K562 (cell line): Measurements from ENCODE around the gene ANXA1. TPM values are rescaled to one million over a fixed set of nuclear protein-coding genes. Genes with fewer than 3 reads are reported as not detected.

Experiments
- AFF1 ChIP-seq, 2 experiments: fragments of 450-650 bp; IDR thresholded peaks; 2 replicates each; pipeline ENCODE4 v1.6.1; 2018; ENCODE audit warnings: mild to moderate bottlenecking in 2 of 2, low read depth in 1 of 2; ENCODE audit not compliant: partially characterized antibody in 2 of 2
- ATF3 ChIP-seq, 2 experiments: fragments of 450-650 bp in 1 of 2; sonication (generic) in 1 of 2; formaldehyde crosslinking in 1 of 2; IDR thresholded peaks in 1 of 2; conservative IDR thresholded peaks in 1 of 2; 2 replicates each; pipeline versions ENCODE4 v1.6.1 to v1.8.1; 2016 to 2023; ENCODE audit warnings: mild to moderate bottlenecking in 2 of 2, moderate library complexity in 2 of 2, inconsistent platforms in 1 of 2, missing genetic modification reagents in 1 of 2
- BRD9 ChIP-seq: fragments of 450-650 bp; IDR thresholded peaks from 2 replicates; pipeline ENCODE4 v1.6.1; 2018; ENCODE audit warnings: low read depth; ENCODE audit not compliant: partially characterized antibody
- CC2D1A ChIP-seq: fragments of 450-650 bp; IDR thresholded peaks from 2 replicates; pipeline ENCODE4 v1.6.1; 2017; ENCODE audit warnings: mild to moderate bottlenecking
- CCAR2 ChIP-seq: fragments of 200-400 bp; formaldehyde crosslinking; IDR thresholded peaks from 2 replicates; pipeline ENCODE4 v1.6.1; 2017; ENCODE audit warnings: mild to moderate bottlenecking, low read depth, low read length
- CREBBP ChIP-seq: IDR thresholded peaks from one replicate; pipeline ENCODE4 v1.6.1; 2012; ENCODE audit warnings: low read depth, mild to moderate bottlenecking, control low read depth, inconsistent platforms, low read length
- EP400 ChIP-seq: fragments of 450-650 bp; IDR thresholded peaks from 2 replicates; pipeline ENCODE4 v1.6.1; 2017; ENCODE audit warnings: antibody characterized with exemption, mild to moderate bottlenecking, moderate library complexity
- KAT2B ChIP-seq: IDR thresholded peaks from one replicate; pipeline ENCODE4 v1.6.1; 2012; ENCODE audit warnings: low read depth, mild to moderate bottlenecking, control low read depth, inconsistent platforms, low read length, moderate library complexity
- LEF1 ChIP-seq: fragments of 450-650 bp; IDR thresholded peaks from 2 replicates; pipeline ENCODE4 v1.6.1; 2016; ENCODE audit warnings: mild to moderate bottlenecking
- NCOA2 ChIP-seq, 2 experiments: fragments of 450-650 bp; IDR thresholded peaks; 2 replicates each; pipeline ENCODE4 v1.6.1; 2018; ENCODE audit warnings: mild to moderate bottlenecking in 2 of 2, moderate library complexity in 1 of 2; ENCODE audit not compliant: partially characterized antibody in 2 of 2
- NFE2 ChIP-seq: IDR thresholded peaks from 2 replicates; pipeline ENCODE4 v1.6.1; 2014; ENCODE audit warnings: antibody characterized with exemption, low read depth
- NFRKB ChIP-seq: fragments of 450-650 bp; IDR thresholded peaks from 2 replicates; pipeline ENCODE4 v1.6.1; 2016; ENCODE audit warnings: low read depth
- RNF2 ChIP-seq: sonication (generic); IDR thresholded peaks from 2 replicates; pipeline ENCODE4 v1.6.1; 2016
- SMARCC2 ChIP-seq: fragments of 450-650 bp; IDR thresholded peaks from 2 replicates; pipeline ENCODE4 v1.6.1; 2017; ENCODE audit warnings: antibody characterized with exemption, moderate library complexity, mild to moderate bottlenecking, low read depth
- ZNF133 ChIP-seq: fragments of 250-450 bp; sonication (Bioruptor Pico); IDR thresholded peaks from 2 replicates; pipeline ENCODE4 v1.4.0; 2020; ENCODE audit warnings: mild to moderate bottlenecking
- polyA plus RNA-seq, 8 experiments: library from polyadenylated mRNA; depleted of rRNA in 4 of 8; stranded (reverse) in 5 of 8; unstranded in 3 of 8; fragments of >200 nt; fragmentation: Nextera tagmentation in 2 of 8; fragmentation: Illumina TruSeq in 1 of 8; extraction: Ambion mirVana in 2 of 8; extraction: Trizol in 1 of 8; gene quantifications; 2 replicates each; pipeline versions ENCODE4 v1.2.1 to v1.2.3, GENCODE V29; 2011 to 2014; ENCODE audit warnings: inconsistent platforms in 1 of 8, missing spikeins in 1 of 8
- total RNA-seq, 7 experiments: library from RNA; depleted of rRNA in 6 of 7; stranded (reverse); fragments of >200 nt in 6 of 7; fragmentation: Illumina TruSeq in 2 of 7; extraction: Trizol in 2 of 7; gene quantifications; 2 replicates each; pipeline versions ENCODE4 v1.2.1 to v1.2.3, GENCODE V29; 2011 to 2021; ENCODE audit warnings: low replicate concordance in 1 of 7
- TF ChIP-seq, protein P1 (sequence below): fragments of 450-650 bp; IDR thresholded peaks from 2 replicates; pipeline ENCODE4 v1.6.1; 2018; ENCODE audit not compliant: partially characterized antibody
- TF ChIP-seq, protein P2 (sequence below): fragments of 450-650 bp; formaldehyde crosslinking; IDR thresholded peaks from 2 replicates; pipeline ENCODE4 v1.4.0; 2020; ENCODE audit warnings: mild to moderate bottlenecking, moderate library complexity

The ANXA1 gene
- total and polyA plus RNA-seq, 9 of the 15 experiments (the other 6 are each of a cell fraction or from before 2014, with no cell fraction given) = 406 to 1,298 (median 620) TPM

DNA sequence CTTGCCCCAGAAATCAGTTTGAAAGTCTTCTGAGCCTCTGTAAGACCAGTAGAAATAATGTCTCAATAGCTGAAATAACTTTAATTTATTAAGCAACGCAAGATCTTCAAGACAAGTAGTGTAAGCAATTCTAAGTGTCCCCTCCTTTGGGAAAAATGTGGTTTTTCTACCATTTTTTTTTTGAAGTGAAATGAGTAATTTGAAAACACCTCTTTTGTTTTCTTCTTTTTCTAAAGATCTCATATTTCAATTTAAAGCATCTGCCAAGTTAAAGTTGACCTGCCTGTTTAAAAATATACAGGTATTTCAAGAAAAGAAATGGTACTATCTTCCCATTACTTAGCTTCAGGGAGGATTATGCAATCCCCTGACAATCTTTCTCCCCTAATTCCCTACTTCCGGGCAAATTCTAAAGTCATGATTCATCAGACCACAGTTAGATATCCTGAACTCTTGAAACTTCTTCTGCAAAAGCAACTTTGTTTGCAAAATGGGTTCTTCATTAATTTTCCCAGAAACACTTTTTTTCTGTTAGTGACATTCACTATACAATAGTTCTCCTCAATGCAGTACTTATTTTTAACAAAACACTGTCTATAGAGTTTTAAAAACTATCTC lies 7.8 kb upstream of the ANXA1 start (continued):
- TF ChIP-seq, protein P1, sequence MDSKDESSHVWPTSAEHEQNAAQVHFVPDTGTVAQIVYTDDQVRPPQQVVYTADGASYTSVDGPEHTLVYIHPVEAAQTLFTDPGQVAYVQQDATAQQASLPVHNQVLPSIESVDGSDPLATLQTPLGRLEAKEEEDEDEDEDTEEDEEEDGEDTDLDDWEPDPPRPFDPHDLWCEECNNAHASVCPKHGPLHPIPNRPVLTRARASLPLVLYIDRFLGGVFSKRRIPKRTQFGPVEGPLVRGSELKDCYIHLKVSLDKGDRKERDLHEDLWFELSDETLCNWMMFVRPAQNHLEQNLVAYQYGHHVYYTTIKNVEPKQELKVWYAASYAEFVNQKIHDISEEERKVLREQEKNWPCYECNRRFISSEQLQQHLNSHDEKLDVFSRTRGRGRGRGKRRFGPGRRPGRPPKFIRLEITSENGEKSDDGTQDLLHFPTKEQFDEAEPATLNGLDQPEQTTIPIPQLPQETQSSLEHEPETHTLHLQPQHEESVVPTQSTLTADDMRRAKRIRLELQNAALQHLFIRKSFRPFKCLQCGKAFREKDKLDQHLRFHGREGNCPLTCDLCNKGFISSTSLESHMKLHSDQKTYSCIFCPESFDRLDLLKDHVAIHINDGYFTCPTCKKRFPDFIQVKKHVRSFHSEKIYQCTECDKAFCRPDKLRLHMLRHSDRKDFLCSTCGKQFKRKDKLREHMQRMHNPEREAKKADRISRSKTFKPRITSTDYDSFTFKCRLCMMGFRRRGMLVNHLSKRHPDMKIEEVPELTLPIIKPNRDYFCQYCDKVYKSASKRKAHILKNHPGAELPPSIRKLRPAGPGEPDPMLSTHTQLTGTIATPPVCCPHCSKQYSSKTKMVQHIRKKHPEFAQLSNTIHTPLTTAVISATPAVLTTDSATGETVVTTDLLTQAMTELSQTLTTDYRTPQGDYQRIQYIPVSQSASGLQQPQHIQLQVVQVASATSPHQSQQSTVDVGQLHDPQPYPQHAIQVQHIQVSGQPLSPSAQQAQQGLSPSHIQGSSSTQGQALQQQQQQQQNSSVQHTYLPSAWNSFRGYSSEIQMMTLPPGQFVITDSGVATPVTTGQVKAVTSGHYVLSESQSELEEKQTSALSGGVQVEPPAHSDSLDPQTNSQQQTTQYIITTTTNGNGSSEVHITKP = peak; percentile 25
- TF ChIP-seq RNF2 = 0 out of 2 replicates have a peak, but pooled peaks have one; percentile 48
- 0 out of 2 replicates have a peak, but pooled peaks have one; percentile 47 for TF ChIP-seq NFRKB
- peak; percentile 97 for TF ChIP-seq ATF3 (IDR thresholded peaks at IDR 0.05)
- no peak for TF ChIP-seq ATF3 (CRISPR knock-in tag; conservative IDR thresholded peaks at IDR 0.05)
- peak; percentile 49; the same call in 1 of the 2 replicates for TF ChIP-seq NFE2
- peak; percentile 54 for TF ChIP-seq EP400
- peak; percentile 71 for TF ChIP-seq LEF1
- peak; percentile 84 for TF ChIP-seq SMARCC2
- peak; percentile 55; the same call in 1 of the 2 replicates for TF ChIP-seq CC2D1A
- TF ChIP-seq AFF1 (IDR thresholded peaks at IDR 0.05; ENCODE audit: low read depth in 1 of 2, partially characterized antibody in 2 of 2) = peak; percentile 67 to 85
- no peak for TF ChIP-seq KAT2B
- no peak for TF ChIP-seq CREBBP
- TF ChIP-seq NCOA2 (IDR thresholded peaks at IDR 0.05; ENCODE audit: partially characterized antibody in 2 of 2) = no peak
- TF ChIP-seq ZNF133 (CRISPR knock-in tag) = no peak
- TF ChIP-seq, protein P2, sequence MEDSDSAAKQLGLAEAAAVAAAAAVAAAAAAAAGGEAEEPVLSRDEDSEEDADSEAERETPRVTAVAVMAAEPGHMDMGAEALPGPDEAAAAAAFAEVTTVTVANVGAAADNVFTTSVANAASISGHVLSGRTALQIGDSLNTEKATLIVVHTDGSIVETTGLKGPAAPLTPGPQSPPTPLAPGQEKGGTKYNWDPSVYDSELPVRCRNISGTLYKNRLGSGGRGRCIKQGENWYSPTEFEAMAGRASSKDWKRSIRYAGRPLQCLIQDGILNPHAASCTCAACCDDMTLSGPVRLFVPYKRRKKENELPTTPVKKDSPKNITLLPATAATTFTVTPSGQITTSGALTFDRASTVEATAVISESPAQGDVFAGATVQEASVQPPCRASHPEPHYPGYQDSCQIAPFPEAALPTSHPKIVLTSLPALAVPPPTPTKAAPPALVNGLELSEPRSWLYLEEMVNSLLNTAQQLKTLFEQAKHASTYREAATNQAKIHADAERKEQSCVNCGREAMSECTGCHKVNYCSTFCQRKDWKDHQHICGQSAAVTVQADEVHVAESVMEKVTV = no peak
- TF ChIP-seq BRD9 = peak; percentile 86
- no peak for TF ChIP-seq CCAR2
